Colonic mucosa (tissue), 4 donors: Measurements from ENCODE around the gene ALDH1L1. TPM values are rescaled to one million over a fixed set of nuclear protein-coding genes. Genes with fewer than 3 reads are reported as not detected.

Experiments used
- DNase-seq: peaks from one replicate; pipeline ENCODE4 v3.0.0-alpha.2; 2020
- H3K27ac ChIP-seq: fragments of 200-600 bp; one replicate; pipeline ENCODE4 v1.8.0; 2021
- H3K27me3 ChIP-seq: fragments of 200-600 bp; one replicate; pipeline ENCODE4 v1.8.0; 2021
- H3K36me3 ChIP-seq: fragments of 200-600 bp; one replicate; pipeline ENCODE4 v1.8.0; 2021
- H3K4me1 ChIP-seq: fragments of 200-600 bp; one replicate; pipeline ENCODE4 v1.8.0; 2021; ENCODE audit warnings: mild to moderate bottlenecking
- H3K4me3 ChIP-seq: fragments of 200-600 bp; one replicate; pipeline ENCODE4 v1.8.0; 2021
- H3K9ac ChIP-seq, 2 donors: one replicate each; pipeline ENCODE4 v1.7.0; 2013; ENCODE audit warnings: control low read depth in 2 of 2, low read depth in 2 of 2, low read length in 2 of 2
- H3K9me3 ChIP-seq: fragments of 200-600 bp; one replicate; pipeline ENCODE4 v1.8.0; 2021
- CTCF ChIP-seq: fragments of 200-600 bp; IDR thresholded peaks from one replicate; pipeline ENCODE4 v1.8.0; 2022; ENCODE audit warnings: antibody characterized with exemption, mild to moderate bottlenecking
- intact Hi-C: fragments of 100-400 bp; cut with DNase I; formaldehyde crosslinking; loops from one replicate; pipeline ENCODE4 v1.14.1; 2022
- total RNA-seq, 2 donors: library from RNA; stranded (reverse); fragmentation: NEBNext Ultra II Directional in 1 of 2; extraction: Animal tissue kit (Norgen Biotek cat#: 25700) in 1 of 2; gene quantifications; one replicate each; pipeline ENCODE4 v1.2.1, GENCODE V29; 2021
- donor health status: healthy.
- donor health status: DM: no; HTN: no; CAD: no.
- donor health status: DM: no; HTN: no; CAD: no.

The ALDH1L1 gene
- total RNA-seq, 2 donors from 2014 or later = 15.3 to 25.6 TPM

- Histone ChIP-seq H3K9ac (no peak overlapping the region), H3K36me3 (no peaks in the 10 kb centered on the region), H3K4me3 (no peak overlapping the region), H3K27ac (no peak overlapping the region), H3K27me3 (no peaks in the 10 kb centered on the region), H3K4me1 (no peaks in the 10 kb centered on the region), H3K9me3 (no peaks in the 10 kb centered on the region)
- DNase-seq = peak; percentile 8
- intact Hi-C loops = no loop called here
- TF ChIP-seq CTCF = no peak
Measured at GRCh38 chr3:126121074-126121473, 59.3 kb downstream of the ALDH1L1 start.

- Histone ChIP-seq H3K4me1 (no peaks in the 10 kb centered on the region), H3K9me3 (no peaks in the 10 kb centered on the region), H3K36me3 (no peaks in the 10 kb centered on the region), H3K4me3 (no peak overlapping the region), H3K27me3 (no peaks in the 10 kb centered on the region), H3K9ac (no peak overlapping the region), H3K27ac (no peak overlapping the region)
- TF ChIP-seq CTCF = no peak
- peak; percentile 6 for DNase-seq
- intact Hi-C loops = no loop called here
Measured at GRCh38 chr3:126119976-126120375, 60.4 kb downstream of the ALDH1L1 start.

- peak; percentile 29 for DNase-seq
- no peak for TF ChIP-seq CTCF
- no peaks in the 10 kb centered on the region for H3K27me3 ChIP-seq
- no peak overlapping the region for H3K27ac ChIP-seq
- no peaks in the 10 kb centered on the region for H3K4me1 ChIP-seq
- intact Hi-C loops = no loop called here
- no peak overlapping the region for H3K9ac ChIP-seq
- H3K4me3 ChIP-seq = no peak overlapping the region
- no peaks in the 10 kb centered on the region for H3K36me3 ChIP-seq
- H3K9me3 ChIP-seq = no peaks in the 10 kb centered on the region
Measured at GRCh38 chr3:126119008-126119675, 61.2 kb downstream of the ALDH1L1 start.

- no peaks in the 10 kb centered on the region for H3K4me1 ChIP-seq
- no peaks in the 10 kb centered on the region for H3K36me3 ChIP-seq
- no peaks in the 10 kb centered on the region for H3K27me3 ChIP-seq
- peak; percentile 13 for DNase-seq
- no peak overlapping the region for H3K9ac ChIP-seq
- H3K27ac ChIP-seq = no peak overlapping the region
- H3K9me3 ChIP-seq = no peaks in the 10 kb centered on the region
- intact Hi-C loops = no loop called here
- no peak for TF ChIP-seq CTCF
- no peak overlapping the region for H3K4me3 ChIP-seq
Measured at GRCh38 chr3:126118591-126118990, 61.8 kb downstream of the ALDH1L1 start.

- DNase-seq = peak; percentile 12
- H3K9ac ChIP-seq = no peak overlapping the region
- no peaks in the 10 kb centered on the region for H3K9me3 ChIP-seq
- H3K27ac ChIP-seq = no peak overlapping the region
- H3K27me3 ChIP-seq = no peaks in the 10 kb centered on the region
- TF ChIP-seq CTCF = no peak
- no peaks in the 10 kb centered on the region for H3K4me1 ChIP-seq
- no peak overlapping the region for H3K4me3 ChIP-seq
- intact Hi-C loops = no loop called here
- H3K36me3 ChIP-seq = no peaks in the 10 kb centered on the region
Measured at GRCh38 chr3:126117786-126118185, 62.6 kb downstream of the ALDH1L1 start.
